Esophagus squamous epithelium (tissue), 5 donors: ENCODE results near the gene CACNB2. TPM values are rescaled to one million over a fixed set of nuclear protein-coding genes. Genes with fewer than 3 reads are reported as not detected.

ENCODE experiments used
- DNase-seq: peaks from one replicate; lab custom pipeline; 2025; lab: John Stamatoyannopoulos, UW
- H3K27ac ChIP-seq, 4 donors: fragments of 200-600 bp; sonication (generic); one replicate each; pipeline ENCODE4 v1.5.1; 2016 to 2019; ENCODE audit warnings: mild to moderate bottlenecking in 1 of 4
- H3K27me3 ChIP-seq, 4 donors: fragments of 200-600 bp; sonication (generic); 1 replicate in 3 of 4; 2 replicates in 1 of 4; pipeline versions ENCODE4 v1.5.1 to v1.6.0; 2017 to 2021; ENCODE audit warnings: antibody characterized with exemption in 1 of 4
- H3K36me3 ChIP-seq, 3 donors: fragments of 200-600 bp; sonication (generic); one replicate each; pipeline ENCODE4 v1.5.1; 2016 to 2019
- H3K4me1 ChIP-seq, 3 donors: fragments of 200-600 bp; sonication (generic); one replicate each; pipeline ENCODE4 v1.5.1; 2017 to 2019
- H3K4me3 ChIP-seq, 4 donors: fragments of 200-600 bp; sonication (generic); 1 replicate in 3 of 4; 2 replicates in 1 of 4; pipeline ENCODE4 v1.5.1; 2016 to 2019; ENCODE audit warnings: mild to moderate bottlenecking in 2 of 4, moderate library complexity in 1 of 4
- H3K9me3 ChIP-seq, 3 donors: fragments of 200-600 bp; sonication (generic); one replicate each; pipeline ENCODE4 v1.5.1; 2016 to 2019
- CTCF ChIP-seq, 6 experiments: fragments of 450-650 bp in 4 of 6; fragments of 200-600 bp in 2 of 6; sonication (generic) in 2 of 6; IDR thresholded peaks; one replicate each; pipeline ENCODE4 v1.5.1; 2016 to 2019; ENCODE audit warnings: antibody characterized with exemption in 6 of 6, mild to moderate bottlenecking in 4 of 6, moderate library complexity in 4 of 6
- POLR2A ChIP-seq, 4 donors: fragments of 450-650 bp; IDR thresholded peaks; one replicate each; pipeline ENCODE4 v1.6.1; 2017; ENCODE audit warnings: antibody characterized with exemption in 4 of 4, mild to moderate bottlenecking in 4 of 4, moderate library complexity in 3 of 4
- WGBS, 2 donors: methylation state at CpG; one replicate each; pipeline ENCODE4 v1.1.5; 2018; 5-methylcytosine and 5-hydroxymethylcytosine counted together
- intact Hi-C: fragments of 100-400 bp; cut with DNase I; formaldehyde crosslinking; loops from one replicate; pipeline ENCODE4 v1.15.0; 2022
- total RNA-seq, 4 donors: library from RNA; depleted of rRNA; stranded (reverse); fragments of >200 nt; gene quantifications; one replicate each; pipeline ENCODE4 v1.1.0, GENCODE V29; 2016
- donor health status: DM: yes; HTN: yes; CAD: no.

CACNB2 gene
- total RNA-seq, 4 donors from 2014 or later = 0.91 to 37.0 (median 5.7) TPM

GRCh38 chr10:18230794-18231193 lies 90.6 kb downstream of the CACNB2 start:
- WGBS, 2 donors = 78 to 80% methylated on average over 2 of the region's 2 CpGs
- intact Hi-C loops = no loop called here

GRCh38 chr10:18231480-18231879 lies 91.3 kb downstream of the CACNB2 start:
- TF ChIP-seq CTCF (IDR thresholded peaks at IDR 0.05) (no peak), POLR2A (IDR thresholded peaks at IDR 0.05) (no peak)
- Histone ChIP-seq H3K27ac (no peak overlapping the region), H3K27me3 (no peaks in the 10 kb centered on the region), H3K9me3 (no peaks in the 10 kb centered on the region), H3K36me3 (no peaks in the 10 kb centered on the region), H3K4me3 (no peak overlapping the region), H3K4me1 (peaks cover 0 to under 1% (median 0%) of the 10 kb centered on the region in 3 donors)
- 58 to 88% methylated on average over 2 of the region's 2 CpGs for WGBS, 2 donors
- intact Hi-C loops = no loop called here
- DNase-seq = no peak

More at GRCh38 chr10:18230794-18231193, 90.6 kb downstream of the CACNB2 start:
- H3K9me3 ChIP-seq = no peaks in the 10 kb centered on the region
- no peak for DNase-seq
- H3K27me3 ChIP-seq = no peaks in the 10 kb centered on the region
- no peaks in the 10 kb centered on the region for H3K4me1 ChIP-seq
- H3K27ac ChIP-seq = no peak overlapping the region
- no peak for TF ChIP-seq CTCF (IDR thresholded peaks at IDR 0.05)
- TF ChIP-seq POLR2A (IDR thresholded peaks at IDR 0.05) = no peak
- no peaks in the 10 kb centered on the region for H3K36me3 ChIP-seq
- H3K4me3 ChIP-seq = no peak overlapping the region

GRCh38 chr10:18233775-18234174 lies 93.6 kb downstream of the CACNB2 start:
- 46 to 58% methylated on average over 7 to 8 of the region's 8 CpGs for WGBS, 2 donors

GRCh38 chr10:18235477-18235876 lies 95.3 kb downstream of the CACNB2 start:
- Histone ChIP-seq H3K36me3 (no peaks in the 10 kb centered on the region), H3K4me3 (no peak overlapping the region), H3K9me3 (no peaks in the 10 kb centered on the region), H3K27me3 (no peaks in the 10 kb centered on the region), H3K27ac (no peak overlapping the region), H3K4me1 (peaks cover 0 to 8% (median 0%) of the 10 kb centered on the region in 3 donors)
- WGBS, 2 donors = 43 to 47% methylated on average over 4 of the region's 4 CpGs
- no peak for TF ChIP-seq CTCF (IDR thresholded peaks at IDR 0.05)
- TF ChIP-seq POLR2A (IDR thresholded peaks at IDR 0.05) = no peak
- intact Hi-C loops = no loop called here
- no peak for DNase-seq

More at GRCh38 chr10:18233775-18234174, 93.6 kb downstream of the CACNB2 start:
- H3K4me3 ChIP-seq = no peak overlapping the region
- no peaks in the 10 kb centered on the region for H3K9me3 ChIP-seq
- no peaks in the 10 kb centered on the region for H3K36me3 ChIP-seq
- intact Hi-C loops = no loop called here
- H3K27me3 ChIP-seq = no peaks in the 10 kb centered on the region
- H3K4me1 ChIP-seq = peaks cover 0 to 7% (median 0%) of the 10 kb centered on the region in 3 donors
- no peak for DNase-seq
- TF ChIP-seq CTCF (IDR thresholded peaks at IDR 0.05) (no peak), POLR2A (IDR thresholded peaks at IDR 0.05) (no peak)
- no peak overlapping the region for H3K27ac ChIP-seq

GRCh38 chr10:18236756-18237155 lies 96.5 kb downstream of the CACNB2 start:
- no peak overlapping the region for H3K27ac ChIP-seq
- no peak overlapping the region for H3K4me3 ChIP-seq
- intact Hi-C loops = no loop called here
- TF ChIP-seq POLR2A (IDR thresholded peaks at IDR 0.05) (no peak), CTCF (IDR thresholded peaks at IDR 0.05) (no peak)
- H3K27me3 ChIP-seq = no peaks in the 10 kb centered on the region
- H3K9me3 ChIP-seq = no peaks in the 10 kb centered on the region
- no peak for DNase-seq
- no peaks in the 10 kb centered on the region for H3K36me3 ChIP-seq
- peaks cover 0 to 16% (median 0%) of the 10 kb centered on the region in 3 donors for H3K4me1 ChIP-seq
- 43 to 50% methylated on average over 3 of the region's 3 CpGs for WGBS, 2 donors
